Cardiac fibroblast (primary cell): ENCODE data around the gene TPRG1L.

Source experiments
- DNase-seq, 2 donors: peaks; one replicate each; pipeline versions ENCODE4 v3.0.0 to v3.0.0-alpha.2; 2010; ENCODE audit warnings: low read depth in 2 of 2
- H3K4me3 ChIP-seq, 2 donors: replicated peaks in 1 of 2; 1 replicate in 1 of 2; 2 replicates in 1 of 2; pipeline ENCODE4 v1.5.1; 2011; ENCODE audit warnings: low read depth in 2 of 2, low read length in 2 of 2, mild to moderate bottlenecking in 2 of 2, moderate library complexity in 1 of 2
- TF ChIP-seq, protein P1 (sequence below): IDR thresholded peaks from one replicate; pipeline ENCODE4 v1.5.1; 2011; ENCODE audit warnings: low read depth, mild to moderate bottlenecking, low read length, inconsistent platforms

The TPRG1L gene

DNA sequence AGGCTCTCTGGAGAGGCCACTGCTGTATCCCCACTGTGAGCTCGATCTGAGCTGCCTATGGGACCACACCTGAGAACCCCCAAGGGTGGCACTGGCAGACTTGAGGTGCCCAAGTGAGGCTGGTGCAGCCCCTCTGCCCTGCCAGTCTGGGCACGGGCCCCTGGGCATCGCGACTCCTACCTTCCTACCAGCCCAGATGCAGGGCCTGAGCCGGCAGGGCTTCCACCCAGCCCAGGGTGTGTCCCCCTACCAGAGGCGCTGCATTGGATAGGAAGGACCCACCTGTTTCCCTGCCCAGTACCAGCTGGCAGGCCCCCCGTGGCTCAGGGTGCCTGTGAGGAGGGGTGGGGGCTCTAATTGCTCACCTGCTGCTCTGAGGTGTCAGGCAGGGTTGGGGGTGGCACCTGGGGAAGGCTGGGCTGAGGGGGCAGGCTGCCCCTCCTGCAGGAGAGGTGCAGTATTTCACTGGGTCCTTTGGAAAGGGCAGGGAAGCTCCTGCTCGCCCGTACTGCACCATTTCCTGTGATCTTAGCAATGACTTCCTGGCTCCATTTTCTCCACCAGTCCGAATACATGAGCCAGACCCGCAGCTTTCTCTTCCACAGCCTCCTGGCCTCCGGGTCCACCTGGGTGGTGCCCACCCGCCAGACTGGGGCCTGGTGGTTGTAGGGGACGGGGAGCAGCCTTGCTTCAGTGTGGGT is 39.3 kb downstream of the TPRG1L start:
- TF ChIP-seq, protein P1, sequence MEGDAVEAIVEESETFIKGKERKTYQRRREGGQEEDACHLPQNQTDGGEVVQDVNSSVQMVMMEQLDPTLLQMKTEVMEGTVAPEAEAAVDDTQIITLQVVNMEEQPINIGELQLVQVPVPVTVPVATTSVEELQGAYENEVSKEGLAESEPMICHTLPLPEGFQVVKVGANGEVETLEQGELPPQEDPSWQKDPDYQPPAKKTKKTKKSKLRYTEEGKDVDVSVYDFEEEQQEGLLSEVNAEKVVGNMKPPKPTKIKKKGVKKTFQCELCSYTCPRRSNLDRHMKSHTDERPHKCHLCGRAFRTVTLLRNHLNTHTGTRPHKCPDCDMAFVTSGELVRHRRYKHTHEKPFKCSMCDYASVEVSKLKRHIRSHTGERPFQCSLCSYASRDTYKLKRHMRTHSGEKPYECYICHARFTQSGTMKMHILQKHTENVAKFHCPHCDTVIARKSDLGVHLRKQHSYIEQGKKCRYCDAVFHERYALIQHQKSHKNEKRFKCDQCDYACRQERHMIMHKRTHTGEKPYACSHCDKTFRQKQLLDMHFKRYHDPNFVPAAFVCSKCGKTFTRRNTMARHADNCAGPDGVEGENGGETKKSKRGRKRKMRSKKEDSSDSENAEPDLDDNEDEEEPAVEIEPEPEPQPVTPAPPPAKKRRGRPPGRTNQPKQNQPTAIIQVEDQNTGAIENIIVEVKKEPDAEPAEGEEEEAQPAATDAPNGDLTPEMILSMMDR = no peak
- no peak overlapping the region for H3K4me3 ChIP-seq
- no peak for DNase-seq

DNA sequence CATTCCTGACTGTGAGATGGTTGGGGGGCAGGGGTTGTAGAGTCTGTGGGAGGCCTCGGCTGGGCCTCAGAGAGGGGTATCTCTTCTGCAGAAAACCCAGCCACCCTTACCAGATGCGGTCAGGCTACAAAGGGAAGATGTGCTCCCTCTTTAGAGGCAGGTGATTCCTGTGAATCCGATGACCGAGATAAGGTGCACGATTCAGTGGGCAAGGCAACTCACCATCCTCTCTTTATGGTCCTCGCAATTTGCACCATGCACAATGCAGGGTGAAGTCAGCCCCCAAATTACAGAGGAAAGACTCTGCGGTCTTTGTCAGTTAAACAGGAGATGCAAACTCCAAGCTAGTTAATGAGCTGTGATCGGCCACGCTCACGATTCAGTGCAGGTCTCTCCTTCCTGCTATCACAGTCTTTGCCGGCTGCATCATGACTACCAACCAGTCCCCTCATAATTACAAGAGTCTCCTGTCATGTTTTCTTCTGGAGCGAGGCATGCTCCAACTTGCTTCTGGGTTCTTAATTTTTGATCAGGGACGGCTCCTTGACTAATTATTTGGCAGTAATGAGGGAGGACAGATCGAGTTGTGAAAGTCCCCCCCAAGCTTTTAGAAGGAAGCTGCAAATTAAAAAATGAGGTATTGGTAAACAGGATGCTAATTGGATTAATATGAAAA is 40.0 kb downstream of the TPRG1L start:
- H3K4me3 ChIP-seq = no peak overlapping the region
- TF ChIP-seq, protein P1 = no peak

DNA sequence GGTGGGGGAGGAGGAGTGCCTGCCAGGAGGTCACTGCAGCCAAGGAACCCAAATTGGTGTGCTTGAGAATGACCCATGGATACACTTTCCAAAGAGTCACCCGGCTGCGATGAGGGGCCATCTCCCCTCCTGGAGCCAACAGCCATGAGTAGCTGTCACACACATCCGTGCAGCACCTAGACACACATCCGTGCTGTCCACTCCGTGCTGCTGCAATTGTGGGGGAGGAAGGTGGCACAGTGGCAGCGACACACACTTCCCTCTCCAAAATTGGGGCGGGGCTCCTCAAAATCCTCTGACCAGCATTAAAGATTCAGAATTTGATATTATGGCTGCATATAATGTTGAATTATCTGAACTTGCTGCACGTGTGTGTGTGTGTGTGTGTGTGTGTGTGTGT is 43.3 kb downstream of the TPRG1L start:
- no peak for DNase-seq
- H3K4me3 ChIP-seq = no peak overlapping the region
- TF ChIP-seq, protein P1 = no peak

More for the DNA sequence above, 40.0 kb downstream of the TPRG1L start:
- DNase-seq = no peak

DNA sequence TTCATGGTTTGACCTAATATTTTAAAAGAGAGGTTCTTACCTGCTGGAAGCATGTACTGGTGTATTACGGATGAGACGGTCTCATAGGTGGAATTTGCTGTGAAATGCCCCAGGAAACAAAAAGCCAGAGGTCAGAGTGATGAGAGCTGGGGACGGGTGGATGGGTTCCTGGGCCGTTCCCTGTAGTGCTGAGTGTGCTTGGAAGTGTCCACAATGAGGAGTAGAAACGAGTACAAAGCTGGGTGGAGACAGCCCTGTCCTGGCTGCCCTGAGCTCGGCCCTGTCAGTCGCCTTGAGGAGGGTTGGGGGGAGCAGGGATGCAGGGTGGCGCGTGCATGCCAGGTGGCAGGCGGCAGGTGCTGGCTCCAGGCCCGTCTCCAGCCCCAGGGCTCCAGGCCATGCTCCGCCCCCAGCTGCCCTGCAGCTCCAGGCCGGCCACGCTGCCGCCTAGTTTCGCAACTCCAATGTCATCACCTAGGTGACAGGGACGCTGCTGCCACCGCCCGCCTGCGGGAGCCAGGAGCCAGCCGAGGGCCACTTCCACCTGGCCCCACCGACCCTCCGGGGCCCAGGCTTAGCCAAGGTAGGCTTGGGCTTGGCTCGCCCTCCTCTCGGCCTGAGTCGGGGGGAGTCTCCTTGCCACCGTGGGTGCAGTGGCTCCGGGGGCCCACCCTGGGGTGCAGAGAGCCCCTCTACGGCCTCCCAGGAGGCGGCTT is 43.9 kb downstream of the TPRG1L start:
- H3K4me3 ChIP-seq = no peak overlapping the region
- TF ChIP-seq, protein P1 = no peak
- DNase-seq = peak; percentile 32 to 40

DNA sequence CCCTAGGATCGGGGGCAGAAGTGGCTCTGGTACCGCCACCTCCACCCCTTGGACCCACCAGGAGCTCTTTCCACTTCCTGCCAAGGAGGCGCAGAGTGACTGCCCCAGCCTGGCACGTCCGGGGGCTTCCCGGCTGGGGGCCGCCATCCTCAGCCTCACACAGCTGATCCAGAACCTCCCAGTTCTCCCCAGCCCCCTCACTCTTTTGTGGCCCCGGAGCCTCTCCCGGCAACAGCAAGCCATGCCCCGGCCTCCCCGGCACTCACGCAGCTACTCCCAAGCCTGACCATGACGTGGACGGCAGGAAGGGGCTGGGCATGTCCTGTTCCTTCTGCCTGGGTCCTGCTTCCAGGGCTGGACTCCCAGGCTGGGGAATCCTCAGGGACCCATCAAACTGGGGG is 44.6 kb downstream of the TPRG1L start:
- TF ChIP-seq, protein P1 = no peak
- no peak overlapping the region for H3K4me3 ChIP-seq
- peak in 1 of 2 donors; percentile 16 for DNase-seq

DNA sequence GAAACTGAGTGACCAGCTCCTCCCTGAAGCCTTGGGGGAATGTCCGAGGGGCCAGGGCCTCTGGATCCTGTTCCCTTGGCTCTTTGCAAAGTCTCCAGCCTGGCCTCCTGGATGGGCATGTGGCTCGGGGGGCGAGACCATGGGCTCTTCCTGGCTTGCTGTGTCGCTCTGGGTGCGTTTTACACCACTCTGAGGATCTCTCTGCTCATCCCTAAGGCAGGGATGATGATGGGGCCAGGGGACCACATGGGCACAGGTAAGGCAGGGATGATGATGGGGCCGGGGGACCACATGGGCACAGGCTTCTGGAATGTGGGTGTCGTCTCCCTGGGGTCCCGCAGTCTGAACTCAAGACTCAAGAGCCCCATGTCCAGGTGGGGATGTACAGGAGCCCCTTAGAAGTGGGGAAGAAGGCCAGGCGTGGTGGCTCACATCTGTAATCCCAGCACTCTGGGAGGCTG is 45.2 kb downstream of the TPRG1L start:
- no peak overlapping the region for H3K4me3 ChIP-seq
- TF ChIP-seq, protein P1 = no peak
- no peak for DNase-seq
